HTR-8/SVneo (cell line): ENCODE data around the gene SCAMP1.
"Not testable (repeated sequence)": the region's sequence is repeated elsewhere in the genome, so short reads cannot be mapped to it uniquely, and the experiment has no call there.

Source experiments
- DNase-seq: peaks from one replicate; pipeline ENCODE4 v3.0.0; 2011; ENCODE audit warnings: low spot score, mixed read lengths; ENCODE audit not compliant: insufficient read length
- FAIRE-seq: peaks from 2 replicates; lab custom pipeline; 2011; peaks lifted over from hg19 to GRCh38; lab: Jason Lieb, UNC

Gene SCAMP1

DNA sequence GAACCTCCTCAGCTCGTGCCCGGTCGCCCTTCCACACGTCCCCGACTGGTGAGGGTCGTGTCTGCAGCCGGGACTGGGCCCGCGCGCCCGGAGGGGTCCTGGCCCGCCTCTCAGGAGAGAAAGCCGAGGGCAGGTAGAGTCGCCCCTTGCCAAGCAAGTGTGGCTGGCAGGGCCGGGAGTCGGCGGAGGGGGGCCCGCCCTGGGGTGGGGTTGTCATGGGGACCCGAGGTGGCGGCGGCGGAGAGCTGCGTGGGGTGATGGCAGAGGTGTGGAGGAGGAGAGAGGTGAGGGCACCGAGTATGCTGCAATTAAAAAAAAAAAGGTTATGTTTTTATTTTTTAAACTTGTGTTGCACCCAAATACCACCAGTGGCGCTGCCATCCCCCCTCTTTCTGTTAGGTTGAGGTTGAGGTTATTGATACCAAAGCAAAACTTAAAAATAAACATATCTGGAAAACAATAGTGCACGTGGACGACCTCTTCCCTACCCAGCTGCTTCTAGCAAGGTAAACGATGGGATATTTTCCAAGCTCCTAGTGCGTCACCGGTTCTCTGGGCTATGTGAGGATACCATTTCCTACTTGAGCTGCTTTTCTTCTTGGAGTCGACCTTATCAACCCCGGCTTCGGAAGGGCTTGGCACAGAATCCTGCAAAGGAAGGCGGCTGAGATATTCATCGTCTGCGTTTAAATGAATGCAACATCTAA, 660 bp downstream of the SCAMP1 start:
- FAIRE-seq (no peak), DNase-seq (peak; percentile 38)

DNA sequence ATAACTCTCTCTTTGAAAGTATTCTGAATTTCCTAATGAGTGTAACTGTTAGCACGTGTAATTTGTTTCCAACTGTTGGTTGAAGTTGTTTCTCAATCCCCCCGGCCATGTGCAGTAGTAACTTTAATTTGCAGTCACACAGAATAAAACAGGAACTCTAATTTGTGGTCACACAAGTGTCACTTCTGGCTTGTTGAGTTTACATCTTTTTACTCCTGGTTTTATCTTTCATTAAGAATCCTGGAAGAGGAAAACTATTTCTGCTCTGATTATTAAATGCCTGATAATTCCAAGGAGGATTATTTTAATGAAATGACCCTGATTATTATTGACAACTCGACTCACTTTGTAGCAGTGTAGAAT, 1.2 kb downstream of the SCAMP1 start:
- DNase-seq, result no peak
- FAIRE-seq, result no peak

DNA sequence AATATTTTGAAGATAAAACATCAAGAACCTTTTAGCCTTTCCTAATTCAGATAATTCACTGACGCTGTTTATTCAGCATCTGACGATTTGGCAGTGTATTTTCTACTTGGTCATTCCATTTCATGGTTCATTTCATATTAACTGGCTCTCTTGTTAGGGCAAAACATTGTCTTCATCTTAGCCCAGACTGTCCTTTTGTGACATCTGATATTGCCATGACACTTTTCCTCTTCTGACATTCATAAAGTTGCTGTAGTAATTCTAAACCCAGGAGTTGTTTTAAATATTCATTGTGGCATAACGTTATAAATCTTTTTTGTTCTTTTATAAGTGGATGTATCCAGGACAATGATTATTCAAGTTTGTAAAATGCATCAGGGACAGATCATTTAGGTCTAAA, 1.8 kb downstream of the SCAMP1 start:
- no peak for FAIRE-seq
- DNase-seq, result no peak

DNA sequence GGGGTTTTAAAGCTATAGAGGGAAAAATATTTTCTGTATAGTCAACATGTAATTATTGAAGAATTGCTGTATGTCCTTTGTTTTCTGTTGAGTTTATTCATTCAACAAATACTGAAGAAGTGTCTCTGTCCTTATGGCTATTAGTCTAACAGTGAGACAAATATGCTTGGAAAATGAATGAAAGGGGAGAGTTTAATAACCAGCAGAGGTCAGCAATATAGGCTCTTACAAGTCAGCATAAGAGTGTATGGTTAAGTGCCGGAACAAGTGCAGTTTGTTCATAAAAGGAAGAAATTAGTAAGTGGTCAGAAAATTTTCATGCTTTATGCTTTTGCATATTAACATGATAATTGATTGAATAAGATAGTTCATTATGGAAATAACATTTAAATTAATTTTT, 3.6 kb downstream of the SCAMP1 start:
- no peak for DNase-seq
- FAIRE-seq, result no peak

DNA sequence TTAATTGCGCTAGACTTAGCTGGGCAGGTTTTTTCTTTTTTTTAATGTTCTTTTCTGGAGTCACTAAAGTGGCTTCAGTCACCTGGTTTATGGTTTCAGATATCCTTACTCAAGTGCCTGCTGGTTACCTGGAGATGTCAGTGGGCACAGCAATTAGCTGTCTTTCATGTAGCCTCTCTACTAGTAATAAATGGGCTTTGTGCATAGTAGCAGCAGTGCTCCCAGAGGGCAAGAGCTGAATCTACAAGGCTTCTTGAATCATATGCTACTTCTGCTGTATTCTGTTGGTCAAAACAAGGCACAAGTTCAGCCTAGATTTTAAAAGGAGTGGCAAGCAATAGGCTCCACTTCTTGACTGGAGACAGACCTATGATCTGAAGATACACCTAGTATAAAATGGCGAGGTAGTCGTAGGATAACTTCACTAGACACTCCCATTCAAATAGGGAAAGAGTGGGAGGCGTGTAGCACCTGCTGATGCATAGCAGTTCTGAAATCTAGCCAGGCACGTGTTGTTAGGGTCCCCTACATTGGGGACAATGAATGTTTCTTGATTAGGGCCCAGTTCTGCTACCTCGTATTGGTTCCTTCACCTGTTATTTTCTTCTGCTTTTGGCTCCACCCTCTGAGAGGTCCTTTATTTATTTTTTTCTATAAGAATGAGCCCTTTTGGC, 7.0 kb downstream of the SCAMP1 start:
- FAIRE-seq (no peak), DNase-seq (no peak)

DNA sequence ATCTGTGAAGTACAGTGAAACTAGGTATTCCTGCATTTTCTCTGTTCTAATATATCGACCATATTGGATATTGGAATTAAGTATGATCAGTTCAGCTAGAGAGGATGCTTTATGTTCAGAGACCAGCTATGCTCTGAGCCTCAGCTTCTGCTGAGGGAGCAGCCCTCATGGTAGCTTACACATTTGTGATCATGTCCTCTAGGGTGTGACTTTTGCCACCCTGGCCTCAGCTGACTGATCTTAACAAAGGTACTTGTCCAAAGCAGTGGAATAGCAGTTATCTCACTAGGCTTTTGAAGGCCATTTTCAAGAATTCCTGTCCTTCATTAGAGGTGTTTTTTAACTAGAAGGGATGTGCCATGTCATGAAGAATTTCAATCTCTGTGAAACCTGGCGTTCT, 9.3 kb downstream of the SCAMP1 start:
- DNase-seq (no peak), FAIRE-seq (no peak)

DNA sequence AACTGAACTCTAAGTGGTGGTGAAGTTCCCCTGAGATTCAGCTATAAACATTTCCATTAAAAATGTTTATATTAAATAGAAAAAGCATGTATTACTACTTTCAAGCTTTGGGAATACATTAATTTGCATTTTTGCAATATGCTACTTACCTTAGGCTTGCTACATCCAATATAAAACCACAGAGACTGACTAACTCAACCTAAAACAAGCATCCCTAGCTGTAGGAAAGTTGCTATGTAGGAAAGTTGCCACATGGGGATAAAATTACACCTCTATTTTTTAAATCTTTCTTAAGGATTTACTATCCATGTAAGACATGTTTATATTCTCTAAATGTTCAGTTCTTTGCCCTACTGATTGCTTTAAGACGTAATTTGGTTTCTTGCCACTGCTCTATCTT, 12.8 kb downstream of the SCAMP1 start:
- no peak for DNase-seq
- no peak for FAIRE-seq

DNA sequence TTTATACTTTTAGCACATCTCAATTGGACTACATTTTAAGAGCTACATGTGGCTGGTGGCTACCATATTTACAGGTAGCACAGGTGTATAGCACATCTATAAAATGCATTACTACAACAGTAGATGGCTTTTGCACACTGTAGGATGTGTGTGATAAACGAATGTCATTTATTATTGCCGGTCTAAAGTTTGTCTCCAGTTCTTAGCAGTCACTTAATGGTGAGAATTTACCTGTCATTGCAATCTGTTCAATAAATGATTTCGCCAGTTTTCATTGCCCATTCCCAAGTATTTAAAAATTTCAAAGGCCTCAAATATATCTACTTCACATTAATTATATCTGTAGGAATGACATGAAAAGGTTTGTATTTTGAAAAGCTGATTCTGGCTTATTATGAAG, 15.9 kb downstream of the SCAMP1 start:
- DNase-seq (no peak), FAIRE-seq (no peak)

DNA sequence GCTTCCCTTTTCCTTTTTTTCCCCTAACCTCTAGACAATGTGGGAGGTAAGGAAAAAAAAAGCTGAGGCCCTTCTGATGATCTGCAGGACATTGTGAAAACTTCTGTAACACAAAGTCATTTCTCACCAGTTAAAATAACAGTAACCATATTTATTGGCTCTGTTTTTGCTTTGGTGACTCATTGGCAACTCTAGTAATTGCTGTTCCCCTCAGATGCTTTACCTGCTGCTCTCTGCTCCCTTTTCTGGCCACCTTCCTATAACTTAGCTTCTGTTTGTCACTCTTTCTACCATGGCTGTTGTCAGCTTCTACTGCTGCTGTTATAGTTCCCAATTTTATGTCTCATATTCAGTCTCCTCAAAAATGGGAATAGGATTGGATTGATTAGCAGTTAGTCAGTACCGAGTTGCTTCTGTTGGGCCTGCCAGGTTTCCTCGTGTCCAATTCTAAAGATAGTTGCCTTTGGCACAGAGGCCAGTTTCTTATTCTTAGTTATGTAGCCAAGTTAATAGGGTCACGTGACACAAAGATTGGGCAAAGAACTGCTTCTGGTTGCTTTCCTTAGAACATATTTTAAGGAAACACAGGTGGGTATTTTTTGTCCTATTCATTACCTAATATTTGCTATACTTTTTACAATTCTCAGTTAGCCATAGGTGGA, 16.8 kb downstream of the SCAMP1 start:
- no peak for DNase-seq
- no peak for FAIRE-seq

DNA sequence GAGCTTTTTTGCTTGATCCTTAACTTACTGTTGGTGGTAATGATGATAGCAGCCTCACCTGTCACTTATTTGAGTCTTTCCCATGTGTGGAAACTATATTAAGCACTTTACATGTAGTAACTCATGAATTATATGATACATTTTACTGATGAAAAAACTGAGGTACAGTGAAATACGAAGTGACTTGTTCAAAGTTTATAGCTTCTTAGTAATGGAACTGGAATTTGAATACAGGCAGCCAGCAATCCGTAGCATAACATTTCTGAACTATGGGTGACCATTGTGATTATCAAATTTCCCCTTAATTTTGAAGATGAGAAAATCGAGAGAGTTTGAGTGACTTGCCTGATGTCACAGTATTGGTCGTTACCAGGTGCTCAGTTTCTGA, 17.3 kb downstream of the SCAMP1 start:
- no peak for DNase-seq
- no peak for FAIRE-seq

DNA sequence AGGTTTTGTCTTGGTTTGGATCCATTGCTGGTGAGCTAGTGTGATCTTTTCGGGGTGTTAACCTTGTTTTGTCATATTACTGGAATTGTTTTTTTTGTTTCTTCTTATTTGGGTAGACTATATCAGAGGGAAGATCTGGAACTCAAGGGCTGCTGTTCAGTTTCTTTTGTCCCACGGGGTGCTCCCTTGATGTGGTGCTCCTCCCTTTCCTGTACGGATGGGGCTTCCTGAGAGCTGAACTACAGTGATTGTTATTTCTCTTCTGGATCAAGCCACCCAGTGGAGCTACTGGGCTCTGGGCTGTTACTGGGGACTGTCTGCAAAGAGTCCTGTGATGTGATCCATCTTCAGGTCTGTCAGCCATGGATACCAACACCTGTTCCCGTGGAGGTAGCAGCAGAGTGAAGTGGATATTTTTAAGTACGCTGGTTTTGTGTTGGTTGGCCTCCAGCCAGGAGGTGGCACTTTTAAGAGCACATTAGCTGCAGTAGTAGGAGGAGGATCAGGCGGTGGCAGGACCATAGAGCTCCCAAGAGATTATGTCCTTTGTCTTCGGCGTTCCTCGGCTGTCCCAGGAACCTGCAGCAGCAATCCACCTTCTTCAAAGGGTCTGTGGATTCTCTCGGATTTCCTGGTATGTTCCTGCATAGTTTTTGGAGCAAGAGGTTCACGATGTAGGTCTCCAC, 27.2 kb downstream of the SCAMP1 start:
- FAIRE-seq (no peak), DNase-seq (no peak)

DNA sequence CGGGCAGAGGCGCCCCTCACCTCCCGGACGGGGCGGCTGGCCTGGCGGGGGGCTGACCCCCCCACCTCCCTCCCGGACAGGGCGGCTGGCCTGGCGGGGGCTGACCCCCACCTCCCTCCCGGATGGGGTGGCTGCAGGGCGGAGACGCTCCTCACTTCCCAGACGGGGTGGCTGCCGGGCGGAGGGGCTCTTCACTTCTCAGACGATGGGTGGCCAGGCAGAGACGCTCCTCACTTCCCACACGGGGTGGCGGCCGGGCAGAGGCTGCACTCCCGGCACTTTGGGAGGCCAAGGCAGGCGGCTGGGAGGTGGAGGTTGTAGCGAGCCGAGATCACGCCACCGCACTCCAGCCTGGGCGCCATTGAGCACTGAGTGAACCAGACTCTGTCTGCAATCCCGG, 30.9 kb downstream of the SCAMP1 start:
- FAIRE-seq, result not testable (repeated sequence)

DNA sequence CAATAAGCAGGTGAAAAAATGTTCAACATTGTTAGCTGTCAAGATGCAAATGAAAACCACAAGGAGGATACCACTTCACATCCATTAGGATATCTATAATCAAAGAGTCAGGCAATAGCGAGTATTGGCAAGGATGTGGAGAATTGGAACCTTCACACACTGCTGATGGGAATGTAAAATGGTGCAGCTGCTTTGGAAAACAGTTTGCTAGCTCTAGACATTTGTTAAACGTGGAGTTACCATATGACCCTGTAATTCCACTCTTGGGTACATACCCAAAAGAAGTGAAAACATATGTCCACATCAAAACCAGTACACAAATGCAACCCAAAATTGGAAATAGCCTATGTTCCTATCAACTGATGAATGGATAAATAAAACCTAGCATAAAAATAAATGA, 37.4 kb downstream of the SCAMP1 start:
- no peak for DNase-seq
- FAIRE-seq, result no peak

More for the DNA sequence above, 30.9 kb downstream of the SCAMP1 start:
- not testable (repeated sequence) for DNase-seq

DNA sequence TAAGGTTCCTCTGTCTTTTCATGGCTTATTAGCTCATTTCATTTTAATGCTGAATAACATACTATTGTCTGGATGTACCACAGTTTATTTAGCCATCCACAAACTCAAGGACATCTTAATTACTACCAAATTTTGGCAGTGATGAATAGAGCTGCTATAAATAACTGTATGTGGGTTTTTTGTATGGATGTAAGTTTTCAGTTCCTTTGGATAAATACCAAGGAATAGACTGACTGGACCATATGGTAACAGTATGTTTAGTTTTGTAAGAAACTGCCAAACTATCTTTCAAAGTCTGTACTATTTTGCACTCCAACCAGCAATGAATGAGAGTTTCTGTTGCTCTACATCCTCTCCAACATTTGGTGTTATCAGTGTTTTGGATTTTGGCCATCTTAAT, 38.7 kb downstream of the SCAMP1 start:
- no peak for FAIRE-seq
- DNase-seq, result no peak

DNA sequence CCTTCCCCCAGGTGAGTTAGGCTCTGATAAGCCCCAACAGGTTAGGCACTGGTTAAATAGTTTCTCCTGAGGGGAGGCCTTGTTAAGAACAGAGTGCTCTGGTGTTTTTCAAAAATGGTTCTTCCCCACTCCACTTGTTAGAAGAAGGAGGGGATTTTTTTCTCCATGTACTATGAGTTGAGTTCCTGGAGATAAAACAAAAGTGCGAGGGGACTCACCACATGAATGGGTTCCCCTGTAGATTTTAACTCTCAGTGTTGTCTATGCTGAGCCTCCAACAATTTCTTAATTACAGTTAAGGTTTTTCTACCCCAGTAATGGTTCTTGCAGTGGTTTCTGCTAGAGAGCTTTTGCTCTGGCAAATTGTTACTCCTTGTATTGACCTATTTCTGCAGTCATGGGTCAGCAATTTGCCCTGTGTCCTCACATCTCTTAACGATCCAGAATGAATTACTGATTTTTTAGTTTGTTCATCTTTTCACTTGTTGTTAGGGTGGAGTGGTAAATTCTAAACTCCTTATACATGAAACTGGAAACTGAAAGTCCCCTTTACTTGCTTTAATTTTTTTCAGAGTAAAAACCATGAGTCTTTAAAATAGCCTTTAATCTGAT, 44.4 kb downstream of the SCAMP1 start:
- FAIRE-seq (no peak), DNase-seq (no peak)

DNA sequence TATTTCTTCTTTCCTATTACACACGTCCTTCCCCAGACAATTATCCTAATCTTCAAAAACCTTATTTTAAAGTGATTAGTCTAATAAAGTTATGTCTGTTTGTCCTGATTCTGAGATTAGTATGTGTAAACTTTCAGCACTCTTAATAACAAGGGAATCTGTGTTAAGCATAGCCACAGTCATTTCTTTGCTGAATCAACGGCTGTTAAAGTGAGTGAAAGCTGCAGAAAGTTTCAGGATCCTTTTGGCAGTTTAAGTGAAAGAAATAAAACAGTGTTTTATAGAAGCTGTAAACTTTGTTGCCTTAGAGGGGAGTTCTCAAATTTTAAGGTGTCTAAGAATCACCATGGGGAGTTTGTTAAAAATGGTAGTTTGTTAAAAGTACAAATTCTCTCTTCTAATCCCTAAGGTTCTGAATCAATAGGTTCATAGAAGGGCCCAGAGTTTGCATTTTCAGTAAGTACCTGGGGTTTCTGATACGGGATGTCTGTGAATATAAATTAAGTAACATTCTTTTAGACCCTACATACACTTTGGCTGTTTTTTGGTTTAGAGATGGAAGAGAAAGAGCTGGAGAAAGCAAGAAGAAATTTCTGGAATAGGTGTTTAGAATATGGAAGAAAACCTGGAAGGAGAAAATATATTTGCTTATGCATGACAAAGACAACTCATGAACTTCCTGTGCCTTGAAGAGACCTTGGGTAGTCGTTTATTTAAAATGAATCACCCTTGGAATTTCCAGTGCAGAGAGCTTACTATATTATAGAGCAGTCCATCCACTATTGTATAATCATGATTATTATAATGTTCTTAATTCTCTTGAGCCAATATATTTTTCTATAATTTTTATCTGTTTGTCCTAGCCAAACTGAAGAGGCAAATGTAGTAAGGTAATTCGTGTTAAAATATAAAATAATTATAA, 45.7 kb downstream of the SCAMP1 start:
- peak; percentile 21 for DNase-seq

DNA sequence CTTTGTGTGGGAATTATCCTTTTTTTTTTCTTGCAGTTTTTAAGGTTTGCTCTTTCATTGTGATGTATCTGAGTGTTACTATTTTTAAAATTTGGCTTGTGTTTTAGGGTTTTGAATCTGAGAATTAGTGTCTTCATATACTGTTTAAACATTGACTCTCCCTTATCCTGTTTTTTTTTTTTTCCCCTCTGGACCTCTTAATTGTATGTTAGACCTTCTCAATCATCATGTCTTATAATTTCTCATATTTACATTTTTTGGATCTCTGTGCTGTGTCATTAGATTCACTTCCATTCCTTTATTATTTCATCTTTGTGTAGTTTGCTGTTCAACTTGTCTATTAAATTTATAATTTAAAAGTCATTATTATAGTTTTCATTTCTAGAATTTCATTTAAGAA, 47.0 kb downstream of the SCAMP1 start:
- no peak for FAIRE-seq

More for the DNA sequence above, 45.7 kb downstream of the SCAMP1 start:
- no peak for FAIRE-seq

DNA sequence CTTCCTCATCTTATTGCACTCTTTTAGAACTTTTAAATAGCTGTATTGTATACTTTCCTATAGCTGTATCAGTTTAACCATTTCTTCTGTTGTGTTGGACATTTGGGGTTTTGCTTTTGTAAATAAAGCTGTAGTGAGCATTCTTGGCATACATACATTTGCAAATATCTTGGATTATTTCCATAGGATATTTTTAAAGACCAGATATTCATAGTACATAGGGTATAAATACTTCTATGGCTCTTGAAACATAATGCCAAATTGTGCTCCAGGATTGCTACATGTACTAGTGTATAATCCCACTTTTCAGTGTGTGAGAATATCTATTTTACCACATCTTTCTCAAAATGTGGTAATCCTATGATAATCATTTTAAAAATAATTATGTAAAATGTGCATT, 51.2 kb downstream of the SCAMP1 start:
- DNase-seq, result no peak
- no peak for FAIRE-seq

More for the DNA sequence above, 47.0 kb downstream of the SCAMP1 start:
- no peak for DNase-seq

DNA sequence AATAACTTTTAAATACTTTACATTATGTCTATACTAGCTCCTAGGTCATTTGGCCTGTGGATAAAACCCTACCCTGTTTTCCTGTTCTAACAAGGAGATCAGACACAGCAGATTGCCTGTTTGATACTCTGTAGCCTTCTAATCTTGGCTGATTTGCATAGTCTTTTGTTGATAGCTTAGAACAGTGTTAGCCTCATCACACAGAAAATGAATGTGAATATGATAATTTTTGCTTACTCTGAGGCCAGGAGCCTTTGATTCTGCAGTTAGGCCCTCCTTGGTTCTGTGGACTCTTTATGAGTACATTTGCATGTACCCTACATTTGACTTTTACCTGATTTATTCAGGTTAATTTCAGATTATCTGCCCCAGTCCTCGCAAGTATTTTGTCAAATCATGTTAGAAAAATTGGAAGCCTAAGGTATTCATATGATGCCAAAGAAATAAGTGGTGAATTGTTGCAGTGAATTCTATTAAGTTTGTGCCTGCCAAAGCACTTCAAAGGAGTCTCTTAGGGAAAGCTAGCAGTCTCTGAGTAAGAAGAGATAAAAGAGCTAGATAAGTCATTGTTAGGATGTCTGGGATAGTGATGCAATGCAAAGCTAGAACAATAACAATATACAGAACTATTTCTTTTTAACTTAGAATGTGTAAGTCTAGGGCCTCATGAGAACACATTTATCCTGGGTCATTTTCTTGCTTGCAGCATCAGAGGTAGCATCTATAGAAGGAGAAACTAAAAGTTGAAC, 56.4 kb downstream of the SCAMP1 start:
- FAIRE-seq (no peak), DNase-seq (no peak)
